ENCODE results near the gene OR8B4.
"Not testable (repeated sequence)": the region's sequence is repeated elsewhere in the genome, so short reads cannot be mapped to it uniquely, and the experiment has no call there.

The OR8B4 gene

GRCh38 chr11:124403186-124403585, 21.5 kb downstream of the OR8B4 start:
- DNase-seq = not testable (repeated sequence)

GRCh38 chr11:124402326-124402922, 22.2 kb downstream of the OR8B4 start:
- peak; percentile 8 for DNase-seq

GRCh38 chr11:124398924-124399323, 25.7 kb downstream of the OR8B4 start, which contains the start of gene OR8B3:
Gene OR8B3 (minus strand): TSS chr11:124399024. CDS start chr11:124397351, 1,673 bp downstream.
- DNase-seq = no peak

DNA sequence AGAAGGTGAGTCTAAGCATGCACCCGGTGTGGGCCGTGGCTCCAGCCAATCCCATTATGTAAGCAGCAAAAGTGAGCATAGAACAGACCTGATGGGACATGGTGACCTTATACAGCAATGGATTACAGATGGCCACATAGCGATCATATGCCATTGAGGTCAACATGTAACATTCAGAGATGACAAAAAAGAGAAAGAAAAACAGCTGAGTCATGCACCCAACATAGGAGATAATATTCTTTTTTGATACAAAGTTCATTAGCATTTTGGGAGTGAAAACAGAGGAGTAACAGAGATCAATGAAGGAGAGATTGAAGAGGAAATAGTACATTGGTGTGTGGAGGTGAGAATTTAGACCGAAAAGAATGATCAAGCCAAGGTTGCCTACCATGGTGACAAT, 27.8 kb downstream of the OR8B4 start:
- not testable (repeated sequence) for DNase-seq

DNA sequence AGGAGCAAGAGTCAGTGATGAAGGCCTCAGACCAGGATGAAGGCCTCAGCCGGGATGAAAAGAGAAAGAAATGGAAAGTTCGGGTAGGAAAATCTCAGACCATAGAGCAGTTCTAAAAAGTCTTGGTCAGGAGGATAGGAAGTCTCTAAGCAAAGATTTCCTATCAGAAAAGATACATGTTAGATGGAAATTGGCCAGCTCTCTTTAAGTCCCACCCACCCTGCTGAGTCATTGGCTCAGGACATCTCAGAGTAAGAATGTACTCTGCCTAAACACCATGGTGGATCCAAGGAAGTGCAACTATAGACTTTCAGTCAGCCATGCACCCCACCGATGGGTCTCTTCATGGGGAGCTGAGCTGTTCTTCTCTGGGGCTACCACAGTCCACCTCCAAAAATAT, 30.3 kb downstream of the OR8B4 start:
- DNase-seq = no peak

DNA sequence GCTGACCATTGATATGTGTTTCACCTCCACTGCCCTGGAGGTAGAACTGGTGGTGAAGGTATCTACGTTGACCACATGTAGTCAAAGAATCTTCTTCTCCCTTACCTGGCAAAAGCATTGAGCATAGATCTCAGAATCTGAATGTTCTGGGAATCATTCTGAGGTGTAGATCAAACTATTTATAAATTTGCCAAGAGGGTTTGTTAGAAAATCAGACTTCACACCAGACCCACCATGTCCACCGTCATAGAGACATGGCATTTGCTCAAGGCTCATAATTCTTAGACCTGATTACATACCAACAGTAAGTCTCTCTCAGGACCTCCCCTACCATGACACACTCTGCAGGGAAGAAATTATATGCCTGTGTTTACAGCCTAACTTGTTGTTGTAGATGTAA, 40.3 kb downstream of the OR8B4 start, which contains the start of gene OR8B2:
OR8B2 (minus strand) TSS at position 101 of the 400 bp plus-strand sequence. CDS start 1,156 bp downstream, outside the sequence.
- DNase-seq = no peak

GRCh38 chr11:124382857-124383256, 41.8 kb downstream of the OR8B4 start:
- not testable (repeated sequence) for DNase-seq

- DNase-seq = no peak
Observed at GRCh38 chr11:124380585-124380984, 44.1 kb downstream of the OR8B4 start.

GRCh38 chr11:124376280-124376679, 48.4 kb downstream of the OR8B4 start:
- DNase-seq = no peak

Data from NCI-H774 (cell line).